ENCODE results near the gene WDR83.
"Not testable (repeated sequence)": the region's sequence is repeated elsewhere in the genome, so short reads cannot be mapped to it uniquely, and the experiment has no call there.

The WDR83 gene

DNA sequence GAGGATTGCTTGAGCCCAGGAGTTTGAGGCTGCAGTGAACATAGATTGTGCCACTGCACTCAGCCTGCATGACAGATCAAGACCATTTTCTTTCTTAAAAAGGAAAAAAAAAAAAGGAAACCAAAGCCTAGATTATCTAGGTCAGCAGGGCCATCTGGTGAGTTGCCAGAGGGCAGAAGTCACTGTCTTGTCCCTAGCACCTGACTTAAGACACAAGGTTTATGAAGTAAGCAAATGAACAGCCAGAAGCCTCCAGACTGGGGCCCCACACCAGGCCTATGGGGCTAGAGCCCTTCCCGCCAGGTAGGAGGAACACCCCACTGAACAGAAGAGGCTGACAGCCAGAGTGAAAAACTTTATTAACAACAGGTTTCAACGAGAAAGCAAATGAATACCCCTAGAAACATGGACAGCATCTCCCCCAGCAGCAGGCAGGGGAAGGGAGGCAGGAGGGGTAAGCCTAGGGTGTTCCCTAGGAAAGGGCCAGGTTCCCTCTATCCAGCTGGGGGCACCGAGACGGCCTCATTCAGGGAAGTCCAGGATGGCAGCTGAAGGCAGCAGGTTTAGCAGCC, 1.2 kb downstream of the WDR83 start:
- Histone ChIP-seq H3K4me3 (no peak overlapping the region; the same call in 1 of the 2 replicates), H3K36me3 (replicated peaks) (peaks cover 45% of the 10 kb centered on the region), H3K9me3 (peaks cover 7% of the 10 kb centered on the region; the same call in 1 of the 2 replicates), H3K4me1 (peaks cover 21% of the 10 kb centered on the region), H3K27me3 (ENCODE audit: low read depth) (no peaks in the 10 kb centered on the region)
- in situ Hi-C loops (cut with MboI; ENCODE audit: low sequenced_read_pairs) = no loop called here
- no peak for DNase-seq (ENCODE audit: low spot score in 2 of 2)

DNA sequence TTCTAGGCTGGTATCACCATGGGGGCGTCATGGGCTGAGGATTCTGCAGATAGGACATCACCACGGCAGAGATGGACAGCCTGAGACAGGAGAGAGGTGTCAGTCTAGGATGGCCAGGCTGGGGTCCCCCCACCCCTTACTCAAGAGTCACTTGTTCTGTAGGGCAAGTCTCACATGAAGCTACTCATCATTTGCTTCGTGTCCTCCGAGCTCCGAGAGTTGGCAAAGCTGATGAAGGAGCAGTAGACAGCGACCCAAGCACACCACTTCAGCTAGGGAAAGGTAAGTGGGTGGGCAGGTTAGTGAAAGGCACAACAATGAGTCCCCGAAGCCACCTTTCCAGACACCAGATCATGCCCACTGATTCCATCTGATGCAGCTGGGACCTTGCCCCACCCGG, 1.7 kb downstream of the WDR83 start:
- H3K36me3 ChIP-seq (replicated peaks) = peaks cover 40% of the 10 kb centered on the region
- H3K4me3 ChIP-seq = peak overlapping the region; percentile 97
- H3K4me1 ChIP-seq = peaks cover 21% of the 10 kb centered on the region
- peaks cover 7% of the 10 kb centered on the region; the same call in 1 of the 2 replicates for H3K9me3 ChIP-seq
- H3K27me3 ChIP-seq (ENCODE audit: low read depth) = no peaks in the 10 kb centered on the region
- DNase-seq (ENCODE audit: low spot score in 2 of 2) = no peak
- in situ Hi-C loops (cut with MboI; ENCODE audit: low sequenced_read_pairs) = no loop called here

GRCh38 chr19:12668932-12669269, 2.3 kb downstream of the WDR83 start:
- Histone ChIP-seq H3K4me3 (peak overlapping the region; percentile 97), H3K9me3 (peaks cover 7% of the 10 kb centered on the region; the same call in 1 of the 2 replicates), H3K4me1 (peaks cover 21% of the 10 kb centered on the region), H3K27me3 (ENCODE audit: low read depth) (no peaks in the 10 kb centered on the region), H3K36me3 (replicated peaks) (peaks cover 39% of the 10 kb centered on the region)
- DNase-seq (ENCODE audit: low spot score in 2 of 2) = peak in 1 of 2 experiments; percentile 51
- in situ Hi-C loops (cut with MboI; ENCODE audit: low sequenced_read_pairs) = no loop called here

DNA sequence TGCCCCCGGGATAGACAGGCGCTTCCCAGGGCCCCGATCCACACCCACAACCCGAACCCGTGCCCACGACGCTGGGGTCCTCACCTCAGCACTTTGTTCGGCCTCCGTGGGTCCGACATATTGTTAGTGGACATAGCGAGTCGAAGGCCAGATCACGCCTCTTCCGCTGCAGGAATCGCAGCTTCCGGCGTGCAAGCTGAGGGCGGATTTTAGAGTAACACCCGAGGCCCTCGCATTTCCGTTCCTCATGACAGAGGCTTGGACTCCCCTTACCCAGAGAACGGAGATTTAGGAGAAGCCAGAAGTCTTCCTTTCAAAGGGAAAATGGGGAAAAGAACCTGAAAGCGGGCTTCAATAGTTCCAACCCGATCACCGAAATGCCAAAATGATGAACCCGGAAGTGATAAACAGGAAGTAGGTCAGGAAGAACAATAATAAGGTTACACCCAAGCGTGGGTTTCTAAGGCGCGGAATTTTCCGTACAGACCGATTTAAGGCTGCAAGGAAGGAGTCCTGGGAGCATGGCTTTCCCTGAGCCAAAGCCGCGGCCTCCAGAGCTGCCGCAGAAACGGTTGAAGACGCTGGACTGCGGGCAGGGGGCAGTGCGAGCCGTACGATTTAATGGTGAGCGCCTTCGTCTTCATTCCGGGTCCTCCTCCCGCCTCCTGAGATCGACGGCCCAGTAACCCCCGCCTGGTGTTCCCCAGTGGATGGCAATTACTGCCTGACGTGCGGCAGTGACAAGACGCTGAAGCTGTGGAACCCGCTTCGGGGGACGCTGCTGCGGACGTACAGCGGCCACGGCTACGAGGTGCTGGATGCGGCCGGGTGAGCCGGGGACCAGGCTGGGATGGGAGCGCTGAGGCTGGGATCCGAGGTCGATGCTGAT, 2.9 kb downstream of the WDR83 start:
- peaks cover 21% of the 10 kb centered on the region for H3K4me1 ChIP-seq
- no peaks in the 10 kb centered on the region for H3K27me3 ChIP-seq (ENCODE audit: low read depth)
- DNase-seq (ENCODE audit: low spot score in 2 of 2) = peak; percentile 80 to 82
- H3K36me3 ChIP-seq (replicated peaks) = peaks cover 39% of the 10 kb centered on the region
- in situ Hi-C loops (cut with MboI; ENCODE audit: low sequenced_read_pairs) = loop anchor here (5.0 kb wide), 1 partner anchor 107 kb away; no protein-coding TSS in a partner anchor
- H3K9me3 ChIP-seq = peaks cover 7% of the 10 kb centered on the region; the same call in 1 of the 2 replicates
- H3K4me3 ChIP-seq = peak overlapping the region; percentile 97

- peaks cover 7% of the 10 kb centered on the region; the same call in 1 of the 2 replicates for H3K9me3 ChIP-seq
- in situ Hi-C loops (cut with MboI; ENCODE audit: low sequenced_read_pairs) = loop anchor here (5.0 kb wide), 1 partner anchor 108 kb away; no protein-coding TSS in a partner anchor
- H3K4me1 ChIP-seq = peaks cover 21% of the 10 kb centered on the region
- DNase-seq (ENCODE audit: low spot score in 2 of 2) = no peak
- peak overlapping the region; percentile 97 for H3K4me3 ChIP-seq
- peaks cover 41% of the 10 kb centered on the region for H3K36me3 ChIP-seq (replicated peaks)
- H3K27me3 ChIP-seq (ENCODE audit: low read depth) = no peaks in the 10 kb centered on the region
These were observed 3.7 kb downstream of the WDR83 start for GRCh38 chr19:12670159-12670928.

GRCh38 chr19:12672744-12673143, 6.1 kb downstream of the WDR83 start:
- Histone ChIP-seq H3K36me3 (replicated peaks) (peaks cover 64% of the 10 kb centered on the region), H3K4me3 (no peak overlapping the region), H3K9me3 (peaks cover 7% of the 10 kb centered on the region; the same call in 1 of the 2 replicates), H3K4me1 (peaks cover 11% of the 10 kb centered on the region), H3K27me3 (ENCODE audit: low read depth) (no peaks in the 10 kb centered on the region)
- in situ Hi-C loops (cut with MboI; ENCODE audit: low sequenced_read_pairs) = loop anchor here (5.0 kb wide), 1 partner anchor 110 kb away; no protein-coding TSS in a partner anchor
- no peak for DNase-seq (ENCODE audit: low spot score in 2 of 2)

GRCh38 chr19:12675399-12675798, 8.8 kb downstream of the WDR83 start:
- no peak for DNase-seq (ENCODE audit: low spot score in 2 of 2)
- in situ Hi-C loops (cut with MboI; ENCODE audit: low sequenced_read_pairs) = no loop called here
- no peak overlapping the region for H3K4me3 ChIP-seq
- H3K4me1 ChIP-seq = peaks cover 2% of the 10 kb centered on the region; the same call in 1 of the 2 replicates
- H3K36me3 ChIP-seq (replicated peaks) = peaks cover 76% of the 10 kb centered on the region
- no peaks in the 10 kb centered on the region for H3K9me3 ChIP-seq
- H3K27me3 ChIP-seq (ENCODE audit: low read depth) = no peaks in the 10 kb centered on the region

DNA sequence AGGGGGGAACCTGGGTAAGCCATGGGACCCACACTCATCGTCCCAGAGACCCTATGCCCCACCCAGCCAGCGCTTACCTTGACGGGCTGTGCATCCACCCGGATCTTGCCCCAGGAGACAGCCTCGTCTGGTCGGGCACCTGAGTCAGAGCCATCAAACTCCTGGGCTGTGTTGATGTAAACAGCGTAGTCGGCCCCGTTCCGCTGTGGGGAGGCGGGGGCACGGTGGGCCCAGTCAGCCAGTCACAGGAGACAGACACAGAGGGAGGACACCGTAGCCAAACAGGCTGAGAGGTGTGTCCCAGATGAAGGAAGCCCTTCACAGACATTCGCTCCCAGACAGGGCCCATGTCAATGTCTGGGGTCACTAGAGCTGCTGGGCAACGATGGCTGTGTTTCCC, 9.3 kb downstream of the WDR83 start:
- H3K27me3 ChIP-seq (ENCODE audit: low read depth) = no peaks in the 10 kb centered on the region
- H3K36me3 ChIP-seq (replicated peaks) = peaks cover 76% of the 10 kb centered on the region
- in situ Hi-C loops (cut with MboI; ENCODE audit: low sequenced_read_pairs) = no loop called here

GRCh38 chr19:12676384-12676792, 9.8 kb downstream of the WDR83 start:
- H3K36me3 ChIP-seq (replicated peaks) = peaks cover 76% of the 10 kb centered on the region
- no peaks in the 10 kb centered on the region for H3K4me1 ChIP-seq
- no peaks in the 10 kb centered on the region for H3K27me3 ChIP-seq (ENCODE audit: low read depth)
- DNase-seq (ENCODE audit: low spot score in 2 of 2) = peak; percentile 60 to 96
- no peak overlapping the region for H3K4me3 ChIP-seq
- no peaks in the 10 kb centered on the region for H3K9me3 ChIP-seq
- in situ Hi-C loops (cut with MboI; ENCODE audit: low sequenced_read_pairs) = no loop called here

More for the DNA sequence above, 9.3 kb downstream of the WDR83 start:
- no peak for DNase-seq (ENCODE audit: low spot score in 2 of 2)
- no peaks in the 10 kb centered on the region for H3K4me1 ChIP-seq
- no peak overlapping the region for H3K4me3 ChIP-seq
- H3K9me3 ChIP-seq = no peaks in the 10 kb centered on the region

DNA sequence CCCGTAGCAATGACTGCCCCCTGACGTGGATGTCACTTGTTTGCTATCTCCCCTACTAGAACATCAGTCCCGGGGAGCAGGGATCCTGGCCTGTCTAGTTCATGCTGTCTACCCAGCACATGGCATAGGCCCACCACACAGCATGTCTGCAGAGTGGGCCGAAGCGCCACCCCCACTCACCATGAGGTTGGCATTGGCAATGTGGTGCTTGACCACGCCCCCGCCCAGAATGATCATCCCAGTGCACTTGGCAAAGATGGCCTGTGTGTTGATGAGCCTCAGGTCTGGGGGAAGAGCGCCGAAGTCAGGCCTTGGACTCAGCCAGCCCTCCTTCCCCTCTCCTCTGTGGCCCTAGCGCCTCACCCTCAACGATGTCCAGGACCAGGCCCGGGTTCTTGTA, 10.3 kb downstream of the WDR83 start:
- Histone ChIP-seq H3K4me3 (no peak overlapping the region), H3K36me3 (replicated peaks) (peaks cover 70% of the 10 kb centered on the region), H3K4me1 (no peaks in the 10 kb centered on the region), H3K9me3 (no peaks in the 10 kb centered on the region), H3K27me3 (ENCODE audit: low read depth) (no peaks in the 10 kb centered on the region)
- DNase-seq (ENCODE audit: low spot score in 2 of 2) = no peak
- in situ Hi-C loops (cut with MboI; ENCODE audit: low sequenced_read_pairs) = no loop called here

DNA sequence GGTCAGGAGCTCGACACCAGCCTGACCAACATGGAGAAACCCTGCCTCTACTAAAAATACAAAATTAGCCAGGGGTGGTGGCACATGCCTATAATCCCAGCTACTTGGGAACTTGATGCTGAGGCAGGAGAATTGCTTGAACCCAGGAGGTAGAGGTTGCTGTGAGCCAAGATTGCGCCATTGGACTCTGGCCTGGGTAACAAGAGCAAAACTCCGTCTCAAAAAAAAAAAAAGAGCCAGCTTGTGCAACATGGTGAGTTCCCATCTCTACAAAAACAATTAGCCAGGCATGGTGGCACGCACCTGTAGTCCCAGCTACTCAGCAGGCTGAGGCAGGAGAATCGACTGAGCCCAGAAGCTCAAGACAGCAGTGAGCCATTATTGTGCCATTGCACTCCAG, 11.4 kb downstream of the WDR83 start:
- DNase-seq (ENCODE audit: low spot score in 2 of 2); in situ Hi-C loops (cut with MboI; ENCODE audit: low sequenced_read_pairs): not testable (repeated sequence)

DNA sequence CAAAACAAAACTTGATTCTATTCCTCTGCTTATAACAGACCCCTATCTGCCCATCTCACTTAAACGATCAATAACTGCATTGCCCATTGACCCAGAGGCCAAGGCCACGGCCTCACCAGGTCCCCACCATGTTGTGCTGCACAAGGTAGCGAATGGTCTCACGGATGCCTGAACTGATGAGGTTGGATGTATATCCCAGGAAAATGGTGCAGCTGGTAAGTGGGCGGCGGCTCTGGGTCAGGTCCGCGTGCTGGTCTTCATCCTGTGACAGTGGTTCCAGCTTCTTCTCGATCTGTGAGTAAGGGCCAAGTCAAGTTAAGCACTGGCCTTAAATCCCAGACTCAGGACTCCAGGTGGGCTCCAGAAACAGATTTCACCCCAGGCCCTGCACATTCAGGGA, 13.4 kb downstream of the WDR83 start:
- H3K9me3 ChIP-seq = no peaks in the 10 kb centered on the region
- H3K4me3 ChIP-seq = no peak overlapping the region
- in situ Hi-C loops (cut with MboI; ENCODE audit: low sequenced_read_pairs) = no loop called here
- no peaks in the 10 kb centered on the region for H3K4me1 ChIP-seq
- no peaks in the 10 kb centered on the region for H3K27me3 ChIP-seq (ENCODE audit: low read depth)
- DNase-seq (ENCODE audit: low spot score in 2 of 2) = no peak
- peaks cover 47% of the 10 kb centered on the region for H3K36me3 ChIP-seq (replicated peaks)

More for the DNA sequence above, 11.4 kb downstream of the WDR83 start:
- not testable (repeated sequence) for H3K27me3 ChIP-seq (ENCODE audit: low read depth); H3K4me1 ChIP-seq; H3K9me3 ChIP-seq; H3K4me3 ChIP-seq
- peaks cover 61% of the 10 kb centered on the region for H3K36me3 ChIP-seq (replicated peaks)

DNA sequence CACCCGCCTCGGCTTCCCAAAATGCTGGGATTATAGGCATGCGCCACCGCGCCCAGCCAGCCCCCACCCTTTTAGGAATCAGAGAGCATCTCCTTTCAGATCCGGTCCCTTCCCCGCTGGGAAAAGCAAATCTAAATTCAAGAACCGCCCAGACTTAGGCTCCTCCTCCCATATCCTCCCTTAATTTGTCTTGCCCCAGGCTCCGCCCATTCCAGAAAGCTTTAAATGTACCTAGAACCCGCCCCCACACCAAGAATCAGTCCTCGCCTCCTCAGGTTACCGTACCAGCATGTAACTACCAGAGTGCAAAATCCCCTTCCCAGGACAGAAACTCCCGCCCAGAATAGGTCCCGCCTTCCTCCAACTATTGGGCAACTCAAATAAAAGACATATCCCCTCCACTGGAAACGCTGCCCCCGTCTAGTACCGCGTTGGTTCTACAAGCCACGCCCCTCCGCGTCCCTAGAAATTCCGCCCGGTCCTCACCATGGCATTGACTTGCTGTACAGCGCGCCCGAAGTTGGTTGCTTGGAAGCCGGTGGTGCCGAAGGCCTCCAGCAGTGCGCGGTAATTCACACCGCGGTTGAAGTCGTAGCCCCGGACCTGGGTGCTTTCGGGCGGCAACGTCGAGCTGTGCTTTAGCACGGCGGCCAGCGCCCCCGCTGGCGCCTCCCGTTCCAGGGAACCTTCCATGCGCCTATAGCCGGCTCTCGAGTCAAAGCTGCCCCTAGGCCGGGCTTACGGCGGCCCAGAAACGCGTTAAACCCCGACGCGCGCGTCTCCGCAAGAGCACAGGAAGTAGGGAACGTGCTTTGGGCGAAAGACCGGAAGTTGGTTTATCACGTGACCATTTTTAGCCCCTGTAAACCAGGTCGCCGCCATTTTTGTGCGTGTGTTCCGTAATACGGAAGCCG, 14.7 kb downstream of the WDR83 start, which contains the start of gene DHPS:
Gene DHPS, minus strand, starts transcription at position 807 of the 914 bp plus-strand sequence. Its CDS starts 114 bp downstream, at position 693.
- Histone ChIP-seq H3K4me1 (no peaks in the 10 kb centered on the region), H3K36me3 (replicated peaks) (peaks cover 34% of the 10 kb centered on the region), H3K4me3 (peak within 1 kb of the TSS; percentile 89), H3K27me3 (ENCODE audit: low read depth) (no peaks in the 10 kb centered on the region), H3K9me3 (no peaks in the 10 kb centered on the region)
- in situ Hi-C loops (cut with MboI; ENCODE audit: low sequenced_read_pairs) = no loop called here
- peak; percentile 97 to 99 for DNase-seq (ENCODE audit: low spot score in 2 of 2)

All from HAP-1 (cell line).